A673 (cell line): Measurements from ENCODE around the gene TFAM.

ENCODE experiments used
- EZH2 ChIP-seq: fragments of 200-600 bp; sonication (generic); IDR thresholded peaks from 2 replicates; pipeline ENCODE4 v1.6.1; 2017; ENCODE audit warnings: borderline replicate concordance, low read depth, mild to moderate bottlenecking, mixed read lengths, antibody characterized with exemption, low read length; ENCODE audit not compliant: poor library complexity, severe bottlenecking
- TF ChIP-seq, protein P1 (sequence below): fragments of 300-800, 200-600 bp; sonication (generic); conservative IDR thresholded peaks from 2 replicates; pipeline ENCODE4 v1.5.1; 2017; ENCODE audit warnings: low read depth, mild to moderate bottlenecking, antibody characterized with exemption, low read length, moderate library complexity, mixed read lengths

DNA sequence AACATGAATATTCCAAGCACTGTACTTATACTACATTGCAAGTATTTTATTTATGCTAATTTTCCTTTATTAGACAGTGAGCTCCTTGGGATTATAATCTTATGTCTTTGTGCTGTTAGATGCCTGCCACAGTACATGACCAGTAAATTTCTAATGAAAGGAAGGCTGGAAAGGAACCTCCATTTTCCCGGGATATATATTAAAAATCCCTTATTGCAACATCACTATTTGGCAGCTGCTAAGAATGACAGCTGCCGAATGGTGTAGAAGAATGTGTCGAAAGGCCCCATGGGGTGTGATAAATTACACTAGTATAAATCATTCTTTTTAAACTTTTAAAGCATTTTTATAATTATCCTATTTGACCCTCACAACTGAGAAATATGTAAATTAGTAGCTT lies 59.1 kb downstream of the TFAM start:
- TF ChIP-seq, protein P1, sequence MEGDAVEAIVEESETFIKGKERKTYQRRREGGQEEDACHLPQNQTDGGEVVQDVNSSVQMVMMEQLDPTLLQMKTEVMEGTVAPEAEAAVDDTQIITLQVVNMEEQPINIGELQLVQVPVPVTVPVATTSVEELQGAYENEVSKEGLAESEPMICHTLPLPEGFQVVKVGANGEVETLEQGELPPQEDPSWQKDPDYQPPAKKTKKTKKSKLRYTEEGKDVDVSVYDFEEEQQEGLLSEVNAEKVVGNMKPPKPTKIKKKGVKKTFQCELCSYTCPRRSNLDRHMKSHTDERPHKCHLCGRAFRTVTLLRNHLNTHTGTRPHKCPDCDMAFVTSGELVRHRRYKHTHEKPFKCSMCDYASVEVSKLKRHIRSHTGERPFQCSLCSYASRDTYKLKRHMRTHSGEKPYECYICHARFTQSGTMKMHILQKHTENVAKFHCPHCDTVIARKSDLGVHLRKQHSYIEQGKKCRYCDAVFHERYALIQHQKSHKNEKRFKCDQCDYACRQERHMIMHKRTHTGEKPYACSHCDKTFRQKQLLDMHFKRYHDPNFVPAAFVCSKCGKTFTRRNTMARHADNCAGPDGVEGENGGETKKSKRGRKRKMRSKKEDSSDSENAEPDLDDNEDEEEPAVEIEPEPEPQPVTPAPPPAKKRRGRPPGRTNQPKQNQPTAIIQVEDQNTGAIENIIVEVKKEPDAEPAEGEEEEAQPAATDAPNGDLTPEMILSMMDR = no peak
- no peak for TF ChIP-seq EZH2
